Memory B cell (primary cell): ENCODE measurements around the gene HTD2.
A peak's percentile ranks its signal among the peaks of the same experiment; 100 is the strongest.

Experiments
- ATAC-seq: fragments of 150-1000 bp; cut with Tn5 transposase; 2 replicates; pipeline ENCODE4 v1.10.0; 2021; ENCODE audit warnings: low read depth, mild to moderate bottlenecking, moderate library complexity
- DNase-seq, 2 donors: peaks; one replicate each; pipeline ENCODE4 v3.0.0; 2022; ENCODE audit warnings: low spot score in 2 of 2
- H3K27ac Mint-ChIP-seq: one replicate; pipeline ENCODE4 v1.8.0; 2022; ENCODE audit warnings: mild to moderate bottlenecking, moderate library complexity, mixed read lengths
- H3K27me3 Mint-ChIP-seq: one replicate; pipeline ENCODE4 v1.8.0; 2022; ENCODE audit warnings: mixed read lengths
- H3K36me3 Mint-ChIP-seq: one replicate; pipeline ENCODE4 v1.8.0; 2022; ENCODE audit warnings: mild to moderate bottlenecking, mixed read lengths
- H3K4me1 Mint-ChIP-seq: one replicate; pipeline ENCODE4 v1.8.0; 2022; ENCODE audit warnings: mixed read lengths
- H3K4me3 Mint-ChIP-seq: one replicate; pipeline ENCODE4 v1.8.0; 2022; ENCODE audit warnings: mild to moderate bottlenecking, moderate library complexity, mixed read lengths
- H3K9me3 Mint-ChIP-seq: one replicate; pipeline ENCODE4 v1.8.0; 2022; ENCODE audit warnings: mixed read lengths

HTD2 gene

DNA sequence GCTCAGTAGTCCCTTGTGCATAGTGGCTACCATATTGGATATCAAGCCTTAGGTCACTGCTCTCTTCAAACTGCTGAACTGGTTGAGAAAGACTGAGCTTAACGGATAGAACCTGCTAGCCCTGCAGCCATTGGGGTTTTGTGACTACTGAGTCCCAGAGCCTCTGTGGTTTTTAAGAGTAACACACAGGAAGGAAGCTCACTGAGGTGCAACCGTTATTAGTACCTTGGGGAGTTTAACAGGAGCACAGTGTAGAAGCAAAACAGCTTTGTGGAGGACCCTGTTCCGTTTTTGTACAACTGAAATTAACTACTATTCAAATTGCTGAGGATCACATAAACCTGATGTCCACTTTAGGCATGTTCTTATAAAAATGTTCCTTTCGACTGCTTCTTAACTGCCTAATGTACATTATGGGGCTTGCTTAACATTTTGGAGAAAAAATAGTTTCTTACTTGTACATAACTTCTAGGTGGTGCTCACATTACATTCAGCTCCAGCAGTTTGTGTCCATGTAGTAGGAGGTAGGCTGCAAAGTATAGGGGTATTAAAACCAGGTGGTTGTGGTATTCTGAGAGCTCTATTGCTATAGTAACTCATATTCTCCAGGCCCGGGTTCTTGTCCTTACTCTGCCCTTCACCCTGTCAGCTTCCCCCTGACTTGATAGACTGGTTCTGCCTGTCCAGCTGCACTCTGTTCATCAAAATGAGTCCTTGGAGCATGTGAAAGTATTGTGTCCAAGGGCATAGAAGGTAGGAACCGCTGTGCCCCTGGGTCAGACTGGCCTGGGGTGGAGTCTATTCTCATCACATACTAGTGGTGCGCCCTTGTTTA lies 43.7 kb downstream of the HTD2 start:
- H3K27me3 Mint-ChIP-seq = no peaks in the 10 kb centered on the region
- H3K9me3 Mint-ChIP-seq = no peaks in the 10 kb centered on the region
- peak overlapping the region; percentile 92 for H3K27ac Mint-ChIP-seq
- peak overlapping the region; percentile 74 for H3K4me3 Mint-ChIP-seq
- ATAC-seq = peak; percentile 86
- DNase-seq = peak in 1 of 2 donors; percentile 59
- H3K4me1 Mint-ChIP-seq = peaks cover 65% of the 10 kb centered on the region
- H3K36me3 Mint-ChIP-seq = peaks cover 6% of the 10 kb centered on the region

DNA sequence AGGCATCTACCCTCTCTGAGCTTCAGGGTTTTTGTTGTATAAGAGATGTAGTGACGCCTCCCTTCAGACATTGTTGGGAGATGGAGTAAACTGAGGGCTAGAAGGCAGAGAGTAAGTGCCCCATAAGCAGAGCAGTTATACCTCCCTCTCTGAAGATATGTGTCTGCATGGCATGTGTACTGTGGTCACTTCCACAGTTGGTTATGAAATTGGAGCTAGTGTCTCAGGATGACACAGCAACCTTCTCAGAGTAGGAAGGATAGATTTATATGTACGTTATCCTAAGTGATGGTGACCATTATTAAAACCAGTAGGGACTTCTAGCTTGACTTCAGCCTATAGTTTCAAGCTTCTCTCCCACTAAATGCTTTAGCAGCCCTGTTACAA lies 44.3 kb downstream of the HTD2 start:
- H3K36me3 Mint-ChIP-seq = peaks cover 6% of the 10 kb centered on the region
- H3K4me3 Mint-ChIP-seq = peak overlapping the region; percentile 74
- no peaks in the 10 kb centered on the region for H3K9me3 Mint-ChIP-seq
- H3K4me1 Mint-ChIP-seq = peaks cover 70% of the 10 kb centered on the region
- H3K27ac Mint-ChIP-seq = peak overlapping the region; percentile 92
- H3K27me3 Mint-ChIP-seq = no peaks in the 10 kb centered on the region
- ATAC-seq (no peak), DNase-seq (no peak)

DNA sequence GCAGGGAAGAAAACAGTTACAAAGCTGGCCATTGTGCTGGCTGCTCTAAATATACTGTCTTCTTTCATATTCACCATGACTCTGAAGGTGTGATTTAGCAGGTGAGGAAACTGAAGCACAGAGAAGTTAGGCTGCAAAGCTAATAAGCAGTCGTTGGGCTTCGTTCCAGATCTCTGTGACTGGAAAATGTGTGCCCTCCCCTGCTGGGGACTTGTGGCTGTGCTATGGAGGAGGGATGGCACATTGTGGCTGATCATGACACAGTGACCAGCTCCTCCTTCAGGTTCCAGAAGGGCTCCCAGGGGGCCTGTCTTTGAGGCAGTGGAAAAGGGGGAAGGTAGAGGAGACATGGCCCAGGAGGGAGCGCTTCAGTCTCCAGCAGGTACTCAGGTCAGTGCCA lies 45.6 kb downstream of the HTD2 start:
- H3K4me1 Mint-ChIP-seq = peaks cover 70% of the 10 kb centered on the region
- DNase-seq (no peak), ATAC-seq (no peak)
- no peaks in the 10 kb centered on the region for H3K9me3 Mint-ChIP-seq
- peak overlapping the region; percentile 95 for H3K4me3 Mint-ChIP-seq
- H3K27ac Mint-ChIP-seq = peak overlapping the region; percentile 92
- peaks cover 4% of the 10 kb centered on the region for H3K36me3 Mint-ChIP-seq
- H3K27me3 Mint-ChIP-seq = no peaks in the 10 kb centered on the region

DNA sequence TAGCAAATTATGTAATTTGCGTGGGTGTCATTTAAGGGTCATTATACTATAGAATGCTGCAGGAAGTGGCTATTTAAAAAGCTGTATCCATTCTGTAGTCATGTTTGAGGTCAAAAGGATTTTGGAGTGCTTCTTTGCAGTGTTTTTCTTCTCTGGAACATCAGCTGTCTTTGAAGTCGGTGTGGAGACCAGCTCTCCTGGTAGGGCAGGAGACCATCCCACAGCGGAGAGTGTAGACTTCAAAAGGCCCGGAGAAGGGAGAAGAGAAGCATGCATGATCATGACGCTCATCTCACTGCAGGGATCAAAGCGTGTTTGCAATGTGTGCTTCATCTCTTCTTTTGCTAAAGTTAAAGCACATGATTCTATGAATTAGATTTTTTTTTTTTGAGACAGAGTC lies 46.3 kb downstream of the HTD2 start:
- Mint-ChIP-seq H3K9me3 (no peaks in the 10 kb centered on the region), H3K27ac (peak overlapping the region; percentile 92), H3K27me3 (no peaks in the 10 kb centered on the region), H3K4me1 (peaks cover 71% of the 10 kb centered on the region), H3K4me3 (peak overlapping the region; percentile 95), H3K36me3 (peaks cover 2% of the 10 kb centered on the region)
- ATAC-seq (no peak), DNase-seq (no peak)

DNA sequence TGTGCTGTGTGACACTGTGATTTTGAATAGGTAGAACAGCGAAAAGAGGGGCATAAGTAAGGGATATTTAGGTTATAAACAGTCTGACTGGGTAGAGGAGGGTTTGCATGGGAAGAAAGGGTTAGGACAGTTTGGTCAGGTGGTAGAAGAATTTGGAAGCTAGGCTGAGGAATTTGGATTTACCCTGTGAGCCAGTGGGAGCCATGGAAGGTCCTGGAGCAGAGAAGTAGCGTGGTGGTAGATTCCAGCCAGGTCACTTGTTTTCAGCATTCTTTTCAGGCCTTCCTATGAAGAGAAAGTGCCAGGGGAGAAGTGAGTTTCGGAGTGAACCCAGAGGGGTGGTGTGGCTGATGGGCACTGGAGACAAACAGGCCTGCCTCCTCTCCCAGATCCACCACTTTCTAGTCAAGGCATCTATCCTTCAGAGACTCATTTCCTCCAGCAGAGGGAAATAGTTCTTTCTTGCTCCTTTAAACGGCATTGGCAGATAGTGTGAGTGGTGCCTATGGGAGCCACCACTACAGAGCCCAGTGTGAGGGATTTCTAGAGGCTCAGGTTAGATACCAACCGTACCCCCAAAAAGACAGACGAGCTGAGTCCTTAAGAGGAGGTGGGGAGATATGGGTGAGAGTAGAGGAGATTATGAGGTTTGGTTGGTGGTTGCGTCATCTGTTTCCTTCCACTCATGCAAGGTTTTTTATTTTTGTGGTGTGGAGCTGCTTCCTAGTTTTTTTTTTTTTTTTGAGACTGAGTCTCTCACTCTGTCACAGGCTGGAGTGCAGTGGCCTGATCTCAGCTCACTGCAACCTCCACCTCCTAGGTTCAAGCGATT lies 47.6 kb downstream of the HTD2 start:
- peaks cover 72% of the 10 kb centered on the region for H3K4me1 Mint-ChIP-seq
- peak overlapping the region; percentile 95 for H3K4me3 Mint-ChIP-seq
- DNase-seq (peak in 1 of 2 donors; percentile 42), ATAC-seq (peak; percentile 36)
- H3K27ac Mint-ChIP-seq = peak overlapping the region; percentile 92
- H3K27me3 Mint-ChIP-seq = no peaks in the 10 kb centered on the region
- peaks cover 2% of the 10 kb centered on the region for H3K36me3 Mint-ChIP-seq
- H3K9me3 Mint-ChIP-seq = no peaks in the 10 kb centered on the region

DNA sequence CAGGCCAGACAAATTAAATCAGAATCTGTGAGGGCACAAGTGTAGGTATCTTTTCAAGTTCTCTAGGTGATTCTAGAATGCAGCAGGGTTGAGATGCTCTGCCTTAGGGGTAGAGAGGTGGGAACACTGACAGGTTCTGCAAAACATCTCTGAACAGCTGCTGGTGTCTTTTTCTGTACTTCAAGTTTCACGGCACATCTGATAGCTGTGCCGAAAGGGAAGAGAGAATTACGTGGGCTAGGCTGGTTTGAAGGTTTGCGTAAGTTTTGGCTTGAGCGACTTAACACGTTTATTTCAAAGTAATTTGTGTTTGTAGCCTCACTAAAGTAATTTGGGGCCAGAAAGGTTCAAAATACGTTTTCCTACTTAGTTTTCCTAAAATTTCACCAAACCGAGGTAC lies 48.9 kb downstream of the HTD2 start:
- ATAC-seq = peak; percentile 68
- Mint-ChIP-seq H3K9me3 (no peaks in the 10 kb centered on the region), H3K27me3 (no peaks in the 10 kb centered on the region), H3K36me3 (peaks cover 2% of the 10 kb centered on the region), H3K4me3 (peak overlapping the region; percentile 95), H3K4me1 (peaks cover 65% of the 10 kb centered on the region), H3K27ac (peak overlapping the region; percentile 92)
- peak in 1 of 2 donors; percentile 49 for DNase-seq

DNA sequence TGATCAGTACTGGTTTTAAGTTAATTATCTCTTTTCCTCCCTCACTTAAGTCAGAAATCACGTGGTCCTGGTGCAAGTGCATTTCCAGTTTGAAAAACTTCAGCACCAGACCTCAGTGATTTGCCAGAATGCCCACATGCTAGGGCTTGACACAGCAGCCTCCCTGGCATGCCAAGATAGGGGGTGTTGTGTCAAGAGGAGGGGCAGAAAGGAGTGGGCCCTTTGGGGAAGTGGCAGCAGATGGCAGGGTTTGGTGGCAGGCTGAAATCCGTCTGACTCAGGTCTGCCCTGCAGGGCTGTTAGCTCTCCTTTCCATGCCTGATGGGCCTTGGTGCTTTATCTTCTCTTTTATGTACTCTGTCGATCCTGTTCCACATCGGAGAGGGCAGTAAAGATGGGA lies 49.7 kb downstream of the HTD2 start:
- DNase-seq (peak; percentile 56), ATAC-seq (peak; percentile 73)
- Mint-ChIP-seq H3K4me3 (peak overlapping the region; percentile 61), H3K4me1 (peaks cover 56% of the 10 kb centered on the region), H3K27me3 (no peaks in the 10 kb centered on the region), H3K27ac (peak overlapping the region; percentile 92), H3K36me3 (peaks cover 2% of the 10 kb centered on the region), H3K9me3 (no peaks in the 10 kb centered on the region)

DNA sequence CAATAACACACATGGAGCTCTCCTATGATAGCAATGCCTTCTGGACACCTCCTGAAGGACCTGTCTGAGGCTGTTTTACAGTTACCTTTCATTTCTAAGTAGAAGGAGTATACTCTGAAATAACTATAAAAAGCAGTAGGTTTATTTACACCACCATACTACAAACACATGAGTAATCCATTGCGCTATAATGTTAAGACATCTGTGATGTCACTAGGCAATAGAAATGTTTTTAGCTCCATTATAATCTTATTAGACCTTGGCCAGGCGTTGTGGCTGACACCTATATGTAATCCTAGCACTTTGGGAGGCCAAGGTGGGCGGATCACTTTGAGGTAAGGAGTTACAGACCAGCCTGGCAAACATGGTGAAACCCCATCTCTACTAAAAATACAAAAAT lies 51.1 kb downstream of the HTD2 start:
- peaks cover 49% of the 10 kb centered on the region for H3K4me1 Mint-ChIP-seq

DNA sequence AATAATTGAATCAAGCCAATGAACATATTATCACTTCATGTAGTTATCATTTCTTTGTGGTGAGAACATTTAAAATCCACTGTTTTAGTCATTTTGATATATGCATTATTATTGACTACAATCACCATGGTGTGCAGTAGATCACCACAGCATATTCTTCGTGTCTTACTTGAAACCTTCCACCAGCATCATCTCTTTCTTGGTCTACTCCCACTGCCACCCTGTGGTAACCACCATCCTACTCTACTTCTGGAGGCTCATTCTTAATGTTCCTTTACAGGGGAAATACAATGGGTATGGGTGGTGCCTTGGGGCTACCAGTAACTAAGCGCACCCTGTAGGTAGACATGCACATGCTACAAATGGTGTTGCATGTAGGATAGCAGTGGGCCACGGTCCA lies 51.8 kb downstream of the HTD2 start:
- ATAC-seq = no peak
- H3K4me1 Mint-ChIP-seq = peaks cover 45% of the 10 kb centered on the region
- H3K9me3 Mint-ChIP-seq = no peaks in the 10 kb centered on the region

More for the DNA sequence above, 51.1 kb downstream of the HTD2 start:
- peaks cover 5% of the 10 kb centered on the region for H3K36me3 Mint-ChIP-seq
- no peaks in the 10 kb centered on the region for H3K27me3 Mint-ChIP-seq
- peak overlapping the region; percentile 92 for H3K27ac Mint-ChIP-seq
- peak overlapping the region; percentile 59 for H3K4me3 Mint-ChIP-seq
- ATAC-seq (no peak), DNase-seq (no peak)
- H3K9me3 Mint-ChIP-seq = no peaks in the 10 kb centered on the region

DNA sequence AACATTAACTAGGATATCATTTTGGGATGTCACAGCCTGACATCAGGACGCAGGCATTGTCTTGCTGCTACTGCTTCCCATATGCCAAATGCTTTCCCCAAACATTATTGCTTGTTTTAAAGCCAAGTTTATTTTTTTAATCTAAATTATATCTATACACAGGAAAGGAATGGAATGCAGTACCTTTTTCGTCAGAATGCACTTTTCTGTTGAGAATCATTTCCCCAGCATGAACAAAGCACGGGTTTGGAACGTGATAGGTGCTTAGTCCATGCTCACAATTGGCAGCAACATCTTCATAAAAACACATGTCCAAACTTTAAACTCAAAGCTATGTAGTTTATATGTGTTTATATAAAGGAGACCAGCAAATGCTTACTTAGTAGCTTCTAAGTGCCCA lies 52.5 kb downstream of the HTD2 start:
- Mint-ChIP-seq H3K36me3 (peaks cover 4% of the 10 kb centered on the region), H3K27me3 (no peaks in the 10 kb centered on the region), H3K4me3 (no peak overlapping the region), H3K9me3 (no peaks in the 10 kb centered on the region), H3K4me1 (peaks cover 43% of the 10 kb centered on the region), H3K27ac (no peak overlapping the region)
- ATAC-seq = no peak
- DNase-seq = no peak

More for the DNA sequence above, 51.8 kb downstream of the HTD2 start:
- Mint-ChIP-seq H3K36me3 (peaks cover 3% of the 10 kb centered on the region), H3K27ac (no peak overlapping the region), H3K27me3 (no peaks in the 10 kb centered on the region), H3K4me3 (no peak overlapping the region)
- no peak for DNase-seq

DNA sequence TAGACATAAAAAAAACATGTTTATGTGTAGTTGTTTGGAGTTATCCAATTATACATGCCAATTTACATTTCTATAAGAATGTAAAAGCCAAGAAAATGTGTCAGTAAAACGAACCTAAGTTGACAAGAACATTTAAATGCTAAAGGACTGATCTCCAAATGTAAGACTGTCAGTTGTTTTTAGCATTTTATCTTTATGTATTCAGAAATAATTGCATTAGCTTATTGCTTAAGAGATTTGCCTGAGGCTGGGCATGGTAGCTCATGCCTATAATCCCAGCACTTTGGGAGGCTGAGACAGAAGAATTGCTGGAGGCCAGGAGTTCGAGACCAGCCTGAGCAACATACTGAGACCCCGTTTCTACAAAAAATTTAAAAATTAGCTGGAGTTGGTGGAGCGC lies 53.3 kb downstream of the HTD2 start:
- Mint-ChIP-seq H3K4me1 (peaks cover 39% of the 10 kb centered on the region), H3K4me3 (no peak overlapping the region), H3K27me3 (no peaks in the 10 kb centered on the region), H3K9me3 (no peaks in the 10 kb centered on the region), H3K36me3 (peaks cover 6% of the 10 kb centered on the region), H3K27ac (no peak overlapping the region)
- DNase-seq (no peak), ATAC-seq (no peak)

DNA sequence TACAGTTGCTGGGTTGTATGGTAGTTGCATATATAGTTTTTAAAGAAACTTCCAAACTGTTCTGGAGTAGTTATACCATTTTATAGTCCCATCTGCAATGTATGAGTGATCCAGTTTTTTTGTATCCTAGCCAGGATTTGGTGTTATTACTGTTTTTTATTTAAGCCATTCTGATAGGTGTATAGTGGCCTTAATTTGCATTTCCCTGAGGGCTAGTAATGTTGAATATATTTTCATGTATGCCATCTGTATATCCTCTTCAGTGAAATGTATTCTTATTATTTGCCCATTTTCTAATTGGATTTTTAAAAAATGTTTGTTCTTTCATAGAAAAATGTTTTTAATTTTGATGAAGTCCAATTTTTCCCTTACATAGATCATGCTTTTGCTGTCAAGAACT lies 55.5 kb downstream of the HTD2 start:
- H3K4me3 Mint-ChIP-seq = no peak overlapping the region
- no peak for ATAC-seq

DNA sequence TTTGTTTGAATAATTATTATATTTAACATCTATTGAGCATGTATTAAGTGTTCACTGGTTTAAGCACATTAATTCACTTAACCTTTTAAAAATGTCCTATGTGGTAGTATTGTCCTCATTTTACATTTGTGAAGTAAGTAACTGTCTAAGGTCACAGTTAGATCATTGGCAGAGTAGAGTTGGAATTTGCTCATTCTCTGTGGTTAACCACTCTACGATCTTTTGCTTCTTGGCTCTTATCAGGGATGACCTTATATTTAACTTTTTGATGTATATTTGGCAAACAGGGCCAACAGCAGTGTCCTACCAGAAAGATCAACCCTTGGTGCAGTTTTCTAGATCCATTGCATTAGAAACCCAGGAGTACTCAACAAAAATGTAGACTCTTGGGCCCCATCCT lies 60.4 kb downstream of the HTD2 start:
- DNase-seq (no peak), ATAC-seq (no peak)
- H3K9me3 Mint-ChIP-seq = no peaks in the 10 kb centered on the region
- H3K27me3 Mint-ChIP-seq = no peaks in the 10 kb centered on the region
- no peak overlapping the region for H3K4me3 Mint-ChIP-seq
- peak overlapping the region; percentile 54 for H3K27ac Mint-ChIP-seq
- H3K4me1 Mint-ChIP-seq = peaks cover 27% of the 10 kb centered on the region
- H3K36me3 Mint-ChIP-seq = peaks cover 17% of the 10 kb centered on the region

More for the DNA sequence above, 55.5 kb downstream of the HTD2 start:
- no peak for DNase-seq
- Mint-ChIP-seq H3K36me3 (peaks cover 14% of the 10 kb centered on the region), H3K27me3 (no peaks in the 10 kb centered on the region), H3K4me1 (peaks cover 38% of the 10 kb centered on the region), H3K9me3 (no peaks in the 10 kb centered on the region), H3K27ac (no peak overlapping the region)

DNA sequence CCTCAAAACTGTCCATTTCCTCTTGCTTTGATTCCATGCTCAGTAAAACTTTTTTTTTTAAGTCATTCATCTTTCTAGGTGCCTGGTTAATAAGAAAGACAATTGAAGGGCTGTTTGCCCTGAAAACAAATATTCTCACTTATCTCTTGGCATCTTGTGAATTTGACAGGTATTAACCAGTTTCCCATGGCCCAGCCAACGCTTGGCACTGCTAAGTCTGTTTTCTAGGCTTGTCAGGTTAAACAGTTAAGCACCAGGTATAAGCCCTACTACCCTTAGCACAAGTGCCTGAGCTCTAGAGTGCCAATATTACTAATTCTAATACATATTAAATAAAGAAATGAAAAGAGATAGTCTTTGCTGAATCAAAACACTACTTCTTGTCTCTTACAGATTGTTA lies 62.7 kb downstream of the HTD2 start:
- H3K27ac Mint-ChIP-seq = peak overlapping the region; percentile 60
- peaks cover 26% of the 10 kb centered on the region for H3K4me1 Mint-ChIP-seq
- DNase-seq (no peak), ATAC-seq (no peak)
- H3K36me3 Mint-ChIP-seq = peaks cover 18% of the 10 kb centered on the region
- no peaks in the 10 kb centered on the region for H3K9me3 Mint-ChIP-seq
- no peaks in the 10 kb centered on the region for H3K27me3 Mint-ChIP-seq
- H3K4me3 Mint-ChIP-seq = no peak overlapping the region
